Measurements from ENCODE around the gene RALGAPA2.

DNA sequence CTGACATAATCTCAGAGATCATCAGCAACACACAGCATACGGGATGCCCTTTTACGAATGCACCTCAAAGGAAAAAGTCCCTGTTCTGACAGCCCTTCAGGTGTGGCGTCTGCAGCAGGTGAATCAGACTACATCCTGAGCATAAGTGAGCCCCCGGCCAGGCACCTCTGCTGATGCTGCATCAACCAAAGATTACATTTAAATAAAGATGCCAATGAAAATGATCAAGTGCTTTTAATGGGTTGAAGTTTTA is 285.9 kb downstream of the RALGAPA2 start:
- TF ChIP-seq, protein P1, sequence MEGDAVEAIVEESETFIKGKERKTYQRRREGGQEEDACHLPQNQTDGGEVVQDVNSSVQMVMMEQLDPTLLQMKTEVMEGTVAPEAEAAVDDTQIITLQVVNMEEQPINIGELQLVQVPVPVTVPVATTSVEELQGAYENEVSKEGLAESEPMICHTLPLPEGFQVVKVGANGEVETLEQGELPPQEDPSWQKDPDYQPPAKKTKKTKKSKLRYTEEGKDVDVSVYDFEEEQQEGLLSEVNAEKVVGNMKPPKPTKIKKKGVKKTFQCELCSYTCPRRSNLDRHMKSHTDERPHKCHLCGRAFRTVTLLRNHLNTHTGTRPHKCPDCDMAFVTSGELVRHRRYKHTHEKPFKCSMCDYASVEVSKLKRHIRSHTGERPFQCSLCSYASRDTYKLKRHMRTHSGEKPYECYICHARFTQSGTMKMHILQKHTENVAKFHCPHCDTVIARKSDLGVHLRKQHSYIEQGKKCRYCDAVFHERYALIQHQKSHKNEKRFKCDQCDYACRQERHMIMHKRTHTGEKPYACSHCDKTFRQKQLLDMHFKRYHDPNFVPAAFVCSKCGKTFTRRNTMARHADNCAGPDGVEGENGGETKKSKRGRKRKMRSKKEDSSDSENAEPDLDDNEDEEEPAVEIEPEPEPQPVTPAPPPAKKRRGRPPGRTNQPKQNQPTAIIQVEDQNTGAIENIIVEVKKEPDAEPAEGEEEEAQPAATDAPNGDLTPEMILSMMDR (IDR thresholded peaks at IDR 0.05) = no peak
- no peak for TF ChIP-seq POLR2A (IDR thresholded peaks at IDR 0.05)

Measured in breast epithelium (tissue), 3 donors.